DOHH2 (cell line): ENCODE measurements around the gene DNAJC22.

ENCODE experiments used
- H3F3A ChIP-seq: fragments of 200-600 bp; sonication (generic), shearing (Covaris generic); 2 replicates; pipeline ENCODE4 v1.6.0; 2016; ENCODE audit warnings: antibody characterized with exemption, mild to moderate bottlenecking; ENCODE audit not compliant: control insufficient read depth, insufficient read depth
- H3K27ac ChIP-seq: fragments of 200-600 bp; sonication (generic); 2 replicates; pipeline ENCODE4 v1.5.1; 2014; ENCODE audit warnings: low read depth, mild to moderate bottlenecking, low read length, moderate library complexity
- H3K27me3 ChIP-seq: fragments of 200-600 bp; sonication (generic); 2 replicates; pipeline ENCODE4 v1.6.1; 2014; ENCODE audit warnings: mild to moderate bottlenecking, low read length, mixed read lengths; ENCODE audit not compliant: control insufficient read depth
- H3K36me3 ChIP-seq: fragments of 200-600 bp; sonication (generic); 2 replicates; pipeline ENCODE4 v1.6.1; 2014; ENCODE audit warnings: mild to moderate bottlenecking, low read length, moderate library complexity, mixed read lengths; ENCODE audit not compliant: control insufficient read depth
- H3K4me1 ChIP-seq: fragments of 200-600 bp; sonication (generic); 2 replicates; pipeline ENCODE4 v1.6.1; 2014; ENCODE audit warnings: mild to moderate bottlenecking, low read length, mixed read lengths; ENCODE audit not compliant: control insufficient read depth
- H3K4me2 ChIP-seq: fragments of 200-600 bp; sonication (generic); 2 replicates; pipeline ENCODE4 v1.6.0; 2014; ENCODE audit warnings: mild to moderate bottlenecking, low read length, moderate library complexity
- H3K4me3 ChIP-seq: fragments of 200-600 bp; sonication (generic); 2 replicates; pipeline ENCODE4 v1.5.1; 2014; ENCODE audit warnings: mild to moderate bottlenecking, low read length, mixed read lengths
- H3K79me2 ChIP-seq: fragments of 200-600 bp; sonication (generic); 2 replicates; pipeline ENCODE4 v1.6.1; 2014; ENCODE audit warnings: mild to moderate bottlenecking, low read length, mixed read lengths; ENCODE audit not compliant: control insufficient read depth
- H3K9me2 ChIP-seq: fragments of 200-600 bp; sonication (generic); replicated peaks from 2 replicates; pipeline ENCODE4 v1.6.1; 2014; ENCODE audit warnings: mild to moderate bottlenecking, low read length, mixed read lengths; ENCODE audit not compliant: control insufficient read depth
- H3K9me3 ChIP-seq: fragments of 200-600 bp; sonication (generic); 2 replicates; pipeline ENCODE4 v1.6.1; 2014; ENCODE audit warnings: antibody characterized with exemption, low read length, mixed read lengths; ENCODE audit not compliant: control insufficient read depth, insufficient read depth
- H4K20me1 ChIP-seq: fragments of 200-600 bp; sonication (generic); 2 replicates; pipeline ENCODE4 v1.6.0; 2014; ENCODE audit warnings: low read depth, mild to moderate bottlenecking, antibody characterized with exemption, low read length, moderate library complexity; ENCODE audit not compliant: control insufficient read depth, insufficient read depth
- EZH2phosphoT487 ChIP-seq: fragments of 200-600 bp; sonication (generic); IDR thresholded peaks from 2 replicates; pipeline ENCODE4 v1.6.1; 2017; ENCODE audit warnings: borderline replicate concordance, mild to moderate bottlenecking, antibody characterized with exemption, low read length, moderate library complexity, mixed read lengths
- TF ChIP-seq, protein P1 (sequence below): fragments of 200-600 bp; sonication (generic); IDR thresholded peaks from one replicate; pipeline ENCODE4 v1.5.1; 2014; ENCODE audit warnings: antibody characterized with exemption, mild to moderate bottlenecking, low read depth, low read length; ENCODE audit not compliant: poor library complexity, severe bottlenecking

Gene DNAJC22

DNA sequence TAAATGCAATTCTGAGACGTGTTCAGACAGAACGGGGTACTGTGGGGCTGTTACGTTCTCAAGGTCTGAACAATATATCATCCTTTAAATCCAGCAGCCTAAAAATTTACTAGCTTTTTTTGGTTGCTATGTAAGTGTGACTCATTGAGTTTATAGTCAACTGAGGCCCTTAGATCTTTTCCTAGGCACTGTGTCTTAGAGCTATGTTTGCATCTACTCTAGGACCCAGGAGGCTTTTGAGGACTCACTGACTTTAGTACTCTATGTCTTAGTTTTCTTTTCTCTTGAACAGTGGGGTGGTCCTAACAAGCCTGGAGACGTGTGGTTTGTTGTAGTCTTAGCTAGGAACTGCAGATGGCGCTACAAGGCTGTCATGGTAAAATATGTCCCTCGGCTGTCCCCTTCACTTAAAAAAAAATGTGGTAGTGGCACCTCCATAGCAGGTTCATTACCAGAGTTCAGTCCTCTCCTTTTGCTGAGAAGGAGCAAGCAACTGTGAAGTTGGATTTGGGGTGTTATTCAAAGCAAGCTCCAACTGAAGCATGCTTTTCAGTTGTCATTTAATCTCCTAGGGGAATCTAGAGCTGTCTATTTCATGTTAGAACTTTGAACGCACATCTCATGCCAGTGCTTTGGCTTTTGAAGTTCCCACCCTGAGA lies 11.9 kb downstream of the DNAJC22 start:
- Histone ChIP-seq H3K4me3 (no peak overlapping the region), H3K4me1 (no peaks in the 10 kb centered on the region), H4K20me1 (no peaks in the 10 kb centered on the region), H3K4me2 (no peak overlapping the region), H3K36me3 (no peaks in the 10 kb centered on the region), H3K27me3 (peaks cover 14% of the 10 kb centered on the region), H3K9me2 (no peaks in the 10 kb centered on the region), H3K79me2 (no peaks in the 10 kb centered on the region), H3F3A (no peaks in the 10 kb centered on the region), H3K27ac (no peak overlapping the region), H3K9me3 (no peaks in the 10 kb centered on the region)
- TF ChIP-seq EZH2phosphoT487: no peak
- TF ChIP-seq, protein P1, sequence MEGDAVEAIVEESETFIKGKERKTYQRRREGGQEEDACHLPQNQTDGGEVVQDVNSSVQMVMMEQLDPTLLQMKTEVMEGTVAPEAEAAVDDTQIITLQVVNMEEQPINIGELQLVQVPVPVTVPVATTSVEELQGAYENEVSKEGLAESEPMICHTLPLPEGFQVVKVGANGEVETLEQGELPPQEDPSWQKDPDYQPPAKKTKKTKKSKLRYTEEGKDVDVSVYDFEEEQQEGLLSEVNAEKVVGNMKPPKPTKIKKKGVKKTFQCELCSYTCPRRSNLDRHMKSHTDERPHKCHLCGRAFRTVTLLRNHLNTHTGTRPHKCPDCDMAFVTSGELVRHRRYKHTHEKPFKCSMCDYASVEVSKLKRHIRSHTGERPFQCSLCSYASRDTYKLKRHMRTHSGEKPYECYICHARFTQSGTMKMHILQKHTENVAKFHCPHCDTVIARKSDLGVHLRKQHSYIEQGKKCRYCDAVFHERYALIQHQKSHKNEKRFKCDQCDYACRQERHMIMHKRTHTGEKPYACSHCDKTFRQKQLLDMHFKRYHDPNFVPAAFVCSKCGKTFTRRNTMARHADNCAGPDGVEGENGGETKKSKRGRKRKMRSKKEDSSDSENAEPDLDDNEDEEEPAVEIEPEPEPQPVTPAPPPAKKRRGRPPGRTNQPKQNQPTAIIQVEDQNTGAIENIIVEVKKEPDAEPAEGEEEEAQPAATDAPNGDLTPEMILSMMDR: peak; percentile 83

DNA sequence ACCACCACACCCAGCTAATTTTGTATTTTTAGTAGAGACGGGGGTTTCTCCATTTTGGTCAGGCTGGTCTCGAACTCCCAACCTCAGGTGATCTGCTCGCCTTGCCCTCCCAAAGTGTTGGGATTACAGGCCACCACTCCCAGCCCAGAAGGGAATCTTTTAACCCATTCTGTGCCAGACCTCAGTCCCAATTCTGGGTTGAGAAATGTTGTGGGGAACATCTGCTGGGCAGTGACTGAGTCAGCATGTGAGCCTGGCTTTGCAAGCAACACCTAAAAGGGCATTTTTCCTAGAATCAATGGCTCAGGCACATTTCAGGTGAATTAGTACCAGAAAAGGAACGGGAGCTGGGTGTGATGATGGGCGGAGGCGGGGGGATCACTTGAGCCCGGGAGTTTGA lies 13.0 kb downstream of the DNAJC22 start:
- TF ChIP-seq, protein P1: no peak
- no peak for TF ChIP-seq EZH2phosphoT487

DNA sequence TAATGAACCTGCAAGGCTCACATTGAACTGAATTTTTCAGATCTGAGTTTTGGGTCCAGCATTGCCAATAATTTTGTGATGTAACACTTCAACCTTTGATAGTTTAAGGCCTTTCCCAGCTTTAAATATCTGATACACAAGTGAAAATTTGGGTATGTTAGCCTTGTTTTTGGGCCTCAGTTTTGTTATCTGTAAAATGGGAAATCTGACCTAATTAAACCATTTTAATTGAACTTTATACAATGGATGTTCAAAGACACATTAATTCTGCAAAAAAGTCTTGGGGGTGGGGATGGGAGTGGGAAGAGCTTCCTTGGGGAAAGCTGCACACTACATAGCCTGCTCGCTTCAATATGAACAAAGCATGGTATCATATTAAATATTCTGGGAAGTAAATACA lies 15.4 kb downstream of the DNAJC22 start:
- H3K4me3 ChIP-seq: no peak overlapping the region
- no peaks in the 10 kb centered on the region for H3F3A ChIP-seq
- TF ChIP-seq, protein P1: no peak
- TF ChIP-seq EZH2phosphoT487: no peak
- peaks cover 8% of the 10 kb centered on the region for H3K4me1 ChIP-seq
- no peaks in the 10 kb centered on the region for H3K36me3 ChIP-seq
- no peaks in the 10 kb centered on the region for H4K20me1 ChIP-seq
- H3K9me3 ChIP-seq: no peaks in the 10 kb centered on the region
- peaks cover 2% of the 10 kb centered on the region; the same call in 1 of the 2 replicates for H3K27me3 ChIP-seq
- no peaks in the 10 kb centered on the region for H3K79me2 ChIP-seq
- H3K27ac ChIP-seq: no peak overlapping the region
- H3K9me2 ChIP-seq: no peaks in the 10 kb centered on the region
- H3K4me2 ChIP-seq: no peak overlapping the region

More for the DNA sequence above, 13.0 kb downstream of the DNAJC22 start:
- Histone ChIP-seq H3K27ac (no peak overlapping the region), H3K4me1 (no peaks in the 10 kb centered on the region), H3K27me3 (peaks cover 8% of the 10 kb centered on the region), H3K4me2 (no peak overlapping the region), H3K9me3 (no peaks in the 10 kb centered on the region), H3K4me3 (no peak overlapping the region), H4K20me1 (no peaks in the 10 kb centered on the region), H3K79me2 (no peaks in the 10 kb centered on the region), H3K9me2 (no peaks in the 10 kb centered on the region), H3K36me3 (no peaks in the 10 kb centered on the region), H3F3A (no peaks in the 10 kb centered on the region)
